HepG2 (cell line): ENCODE results near the gene MRPL38. TPM values are rescaled to one million over a fixed set of nuclear protein-coding genes. Genes with fewer than 3 reads are reported as not detected.
A peak's percentile ranks its signal among the peaks of the same experiment; 100 is the strongest.

Source experiments
- ARHGAP35 ChIP-seq: sonication (generic); formaldehyde crosslinking; IDR thresholded peaks from 2 replicates; pipeline ENCODE4 v1.9.0; 2022; ENCODE audit warnings: mild to moderate bottlenecking, inconsistent platforms, moderate library complexity, missing genetic modification reagents, borderline replicate concordance
- CREB1 ChIP-seq, 2 experiments: fragments of 450-650 bp in 1 of 2; IDR thresholded peaks; 2 replicates each; pipeline ENCODE4 v1.6.1; 2016 to 2017; ENCODE audit warnings: control low read depth in 1 of 2, mild to moderate bottlenecking in 1 of 2, missing compliant biosample characterization in 1 of 2, missing genetic modification characterization in 1 of 2
- FOXK1 ChIP-seq: sonication (generic); formaldehyde crosslinking; IDR thresholded peaks from 2 replicates; pipeline ENCODE4 v1.4.0; 2020; ENCODE audit warnings: low read depth, missing genetic modification reagents, borderline replicate concordance
- HMG20B ChIP-seq: conservative IDR thresholded peaks from 2 replicates; pipeline ENCODE4 v1.6.1; 2016; ENCODE audit warnings: missing genetic modification reagents, missing compliant biosample characterization
- IKZF1 ChIP-seq: fragments of 450-650 bp; IDR thresholded peaks from 2 replicates; pipeline ENCODE4 v1.7.1; 2016
- KLF16 ChIP-seq, 2 experiments: sonication (generic) in 1 of 2; formaldehyde crosslinking in 1 of 2; IDR thresholded peaks; 2 replicates each; pipeline versions ENCODE4 v1.6.1 to v1.8.0; 2016 to 2023; ENCODE audit warnings: missing genetic modification reagents in 2 of 2, missing compliant biosample characterization in 1 of 2
- NRL ChIP-seq: sonication (generic); formaldehyde crosslinking; IDR thresholded peaks from 2 replicates; pipeline ENCODE4 v1.5.0; 2020; ENCODE audit warnings: missing genetic modification reagents, mild to moderate bottlenecking, moderate library complexity, borderline replicate concordance
- PAWR ChIP-seq: sonication (generic); formaldehyde crosslinking; IDR thresholded peaks from 2 replicates; pipeline ENCODE4 v1.4.0; 2020; ENCODE audit warnings: missing genetic modification reagents, mild to moderate bottlenecking, borderline replicate concordance
- SMYD3 ChIP-seq: sonication (generic); formaldehyde crosslinking; IDR thresholded peaks from 2 replicates; pipeline ENCODE4 v1.8.1; 2023; ENCODE audit warnings: mild to moderate bottlenecking, missing genetic modification reagents
- ZFX ChIP-seq: sonication (generic); formaldehyde crosslinking; IDR thresholded peaks from 2 replicates; pipeline ENCODE4 v1.4.0; 2020; ENCODE audit warnings: mild to moderate bottlenecking, low read depth, missing genetic modification reagents, moderate library complexity
- ZMYM3 ChIP-seq: sonication (generic); formaldehyde crosslinking; IDR thresholded peaks from 2 replicates; pipeline ENCODE4 v1.5.1; 2020; ENCODE audit warnings: mild to moderate bottlenecking, missing genetic modification reagents
- ZNF264 ChIP-seq: sonication (generic); formaldehyde crosslinking; IDR thresholded peaks from 2 replicates; pipeline ENCODE4 v1.4.0; 2020; ENCODE audit warnings: missing genetic modification reagents
- ZNF607 ChIP-seq: sonication (generic); formaldehyde crosslinking; IDR thresholded peaks from 2 replicates; pipeline ENCODE4 v1.5.1; 2020; ENCODE audit warnings: missing genetic modification reagents, mild to moderate bottlenecking, borderline replicate concordance
- ZNF644 ChIP-seq: IDR thresholded peaks from 2 replicates; pipeline ENCODE4 v1.6.1; 2016; ENCODE audit warnings: low read depth
- ZSCAN9 ChIP-seq: IDR thresholded peaks from 2 replicates; pipeline ENCODE4 v1.6.1; 2016; ENCODE audit warnings: borderline replicate concordance
- polyA plus RNA-seq, 8 experiments: library from polyadenylated mRNA; depleted of rRNA in 3 of 8; stranded (reverse) in 7 of 8; unstranded in 1 of 8; fragments of >200 nt; fragmentation: Illumina TruSeq in 4 of 8; extraction: Trizol in 4 of 8; gene quantifications; 2 replicates each; pipeline versions ENCODE4 v1.2.1 to v1.2.3, GENCODE V29; 2011 to 2016; ENCODE audit warnings: low read depth in 4 of 8, missing spikeins in 1 of 8, mixed read lengths in 1 of 8; ENCODE audit not compliant: insufficient read depth in 1 of 8
- total RNA-seq, 5 experiments: library from RNA; depleted of rRNA; stranded (reverse); fragments of >200 nt; fragmentation: Illumina TruSeq; extraction: Trizol; gene quantifications; 2 replicates each; pipeline ENCODE4 v1.2.3, GENCODE V29; 2016; ENCODE audit warnings: low read depth in 1 of 5
- TF ChIP-seq, protein P1 (sequence below): sonication (generic); formaldehyde crosslinking; IDR thresholded peaks from 2 replicates; pipeline ENCODE4 v1.8.0; 2022; ENCODE audit warnings: missing genetic modification reagents, low read depth, mild to moderate bottlenecking, borderline replicate concordance
- TF ChIP-seq, protein P2 (sequence below): sonication (generic); formaldehyde crosslinking; IDR thresholded peaks from 2 replicates; pipeline ENCODE4 v1.5.0; 2020; ENCODE audit warnings: mild to moderate bottlenecking, low read depth, missing genetic modification reagents, borderline replicate concordance
- TF ChIP-seq, protein P3 (sequence below): sonication (generic); formaldehyde crosslinking; conservative IDR thresholded peaks from 2 replicates; pipeline ENCODE4 v1.4.0; 2020; ENCODE audit warnings: missing genetic modification reagents
- TF ChIP-seq, protein P4 (sequence below): sonication (generic); formaldehyde crosslinking; conservative IDR thresholded peaks from 2 replicates; pipeline ENCODE4 v1.8.0; 2022; ENCODE audit warnings: missing genetic modification reagents
- TF ChIP-seq, protein P5 (sequence below): sonication (generic); formaldehyde crosslinking; IDR thresholded peaks from 2 replicates; pipeline ENCODE4 v1.4.0; 2020; ENCODE audit warnings: mild to moderate bottlenecking, missing genetic modification reagents, borderline replicate concordance

The MRPL38 gene
- total and polyA plus RNA-seq, 2 of the 13 experiments (the other 11 are each of a cell fraction or from before 2014, with no cell fraction given): 83.7 to 125 TPM

DNA sequence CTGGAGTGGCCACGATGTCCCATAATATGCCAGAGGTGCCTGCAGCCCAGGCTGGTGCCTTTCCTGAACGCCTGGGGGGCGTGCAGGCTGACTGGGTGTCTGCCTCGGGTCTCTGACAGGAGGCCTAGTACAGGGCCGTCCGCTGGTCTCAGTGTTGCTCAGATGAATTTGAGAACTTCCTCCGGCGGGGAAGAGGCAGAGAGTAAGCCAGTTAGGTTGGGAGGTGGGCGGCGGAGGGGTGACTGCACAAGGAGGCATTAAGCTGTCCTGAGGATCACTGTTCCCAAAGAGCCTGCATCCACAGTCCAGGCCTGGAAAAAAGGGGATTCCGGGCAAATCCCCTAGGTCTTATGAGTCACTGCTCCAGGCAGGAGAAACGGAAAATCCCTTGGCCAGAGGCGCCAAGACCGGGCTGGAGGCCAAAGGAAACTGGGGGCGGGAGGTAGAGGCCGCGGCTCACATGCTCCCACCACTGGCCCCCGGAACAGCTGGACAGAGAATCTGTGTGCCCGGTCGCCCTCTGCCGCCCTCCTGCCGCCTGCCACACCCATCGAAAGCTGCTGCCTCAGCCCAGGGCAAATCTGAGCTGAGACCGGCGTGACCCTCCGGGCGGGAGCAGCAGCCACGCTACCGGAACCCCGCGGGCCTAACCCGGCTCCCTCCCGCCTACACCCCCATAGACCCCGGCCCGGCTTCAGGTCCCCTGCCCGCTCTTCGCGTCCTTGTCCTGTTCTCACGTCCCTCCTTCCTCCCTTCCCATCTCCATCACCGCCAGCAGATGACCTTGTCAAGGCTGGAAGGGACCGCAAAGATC is 27.5 kb downstream of the MRPL38 start (continued):
- no peak for TF ChIP-seq ZNF264 (CRISPR knock-in tag)
- no peak for TF ChIP-seq SMYD3
- TF ChIP-seq, protein P1, sequence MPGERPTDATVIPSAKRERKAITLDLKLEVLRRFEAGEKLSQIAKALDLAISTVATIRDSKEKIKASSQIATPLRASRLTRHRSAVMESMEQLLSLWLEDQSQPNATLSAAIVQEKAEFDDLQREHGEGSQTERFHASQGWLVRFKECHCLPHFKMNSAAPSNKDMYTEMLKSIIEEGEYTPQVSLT (CRISPR knock-in tag): no peak; the same call in 1 of the 2 replicates
- peak; percentile 13; the same call in 1 of the 2 replicates for TF ChIP-seq FOXK1 (CRISPR knock-in tag)
- TF ChIP-seq ZSCAN9 (CRISPR knock-in tag): no peak
- TF ChIP-seq CREB1 (IDR thresholded peaks at IDR 0.05): no peak
- no peak for TF ChIP-seq CREB1 (CRISPR knock-in tag; IDR thresholded peaks at IDR 0.05)
- TF ChIP-seq, protein P2, sequence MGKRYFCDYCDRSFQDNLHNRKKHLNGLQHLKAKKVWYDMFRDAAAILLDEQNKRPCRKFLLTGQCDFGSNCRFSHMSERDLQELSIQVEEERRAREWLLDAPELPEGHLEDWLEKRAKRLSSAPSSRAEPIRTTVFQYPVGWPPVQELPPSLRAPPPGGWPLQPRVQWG (CRISPR knock-in tag): peak; percentile 86; the same call in 1 of the 2 replicates
- TF ChIP-seq ARHGAP35 (CRISPR knock-in tag): no peak
- TF ChIP-seq ZMYM3 (CRISPR knock-in tag): no peak
- no peak for TF ChIP-seq ZNF644 (CRISPR knock-in tag)
- TF ChIP-seq, protein P3, sequence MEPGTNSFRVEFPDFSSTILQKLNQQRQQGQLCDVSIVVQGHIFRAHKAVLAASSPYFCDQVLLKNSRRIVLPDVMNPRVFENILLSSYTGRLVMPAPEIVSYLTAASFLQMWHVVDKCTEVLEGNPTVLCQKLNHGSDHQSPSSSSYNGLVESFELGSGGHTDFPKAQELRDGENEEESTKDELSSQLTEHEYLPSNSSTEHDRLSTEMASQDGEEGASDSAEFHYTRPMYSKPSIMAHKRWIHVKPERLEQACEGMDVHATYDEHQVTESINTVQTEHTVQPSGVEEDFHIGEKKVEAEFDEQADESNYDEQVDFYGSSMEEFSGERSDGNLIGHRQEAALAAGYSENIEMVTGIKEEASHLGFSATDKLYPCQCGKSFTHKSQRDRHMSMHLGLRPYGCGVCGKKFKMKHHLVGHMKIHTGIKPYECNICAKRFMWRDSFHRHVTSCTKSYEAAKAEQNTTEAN (CRISPR knock-in tag): no peak
- no peak; the same call in none of the 2 replicates for TF ChIP-seq ZNF607
- no peak for TF ChIP-seq HMG20B (CRISPR knock-in tag)
- peak; percentile 85 for TF ChIP-seq NRL (CRISPR knock-in tag)
- peak; percentile 72 for TF ChIP-seq ZFX (CRISPR knock-in tag)
- TF ChIP-seq KLF16 (CRISPR knock-in tag; IDR thresholded peaks at IDR 0.05): peak in 1 of 2 experiments; percentile 63; a peak in 2 of 4 replicates
- no peak for TF ChIP-seq PAWR
- no peak for TF ChIP-seq IKZF1
- TF ChIP-seq, protein P4, sequence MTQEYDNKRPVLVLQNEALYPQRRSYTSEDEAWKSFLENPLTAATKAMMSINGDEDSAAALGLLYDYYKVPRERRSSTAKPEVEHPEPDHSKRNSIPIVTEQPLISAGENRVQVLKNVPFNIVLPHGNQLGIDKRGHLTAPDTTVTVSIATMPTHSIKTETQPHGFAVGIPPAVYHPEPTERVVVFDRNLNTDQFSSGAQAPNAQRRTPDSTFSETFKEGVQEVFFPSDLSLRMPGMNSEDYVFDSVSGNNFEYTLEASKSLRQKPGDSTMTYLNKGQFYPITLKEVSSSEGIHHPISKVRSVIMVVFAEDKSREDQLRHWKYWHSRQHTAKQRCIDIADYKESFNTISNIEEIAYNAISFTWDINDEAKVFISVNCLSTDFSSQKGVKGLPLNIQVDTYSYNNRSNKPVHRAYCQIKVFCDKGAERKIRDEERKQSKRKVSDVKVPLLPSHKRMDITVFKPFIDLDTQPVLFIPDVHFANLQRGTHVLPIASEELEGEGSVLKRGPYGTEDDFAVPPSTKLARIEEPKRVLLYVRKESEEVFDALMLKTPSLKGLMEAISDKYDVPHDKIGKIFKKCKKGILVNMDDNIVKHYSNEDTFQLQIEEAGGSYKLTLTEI (CRISPR knock-in tag): no peak
- TF ChIP-seq, protein P5, sequence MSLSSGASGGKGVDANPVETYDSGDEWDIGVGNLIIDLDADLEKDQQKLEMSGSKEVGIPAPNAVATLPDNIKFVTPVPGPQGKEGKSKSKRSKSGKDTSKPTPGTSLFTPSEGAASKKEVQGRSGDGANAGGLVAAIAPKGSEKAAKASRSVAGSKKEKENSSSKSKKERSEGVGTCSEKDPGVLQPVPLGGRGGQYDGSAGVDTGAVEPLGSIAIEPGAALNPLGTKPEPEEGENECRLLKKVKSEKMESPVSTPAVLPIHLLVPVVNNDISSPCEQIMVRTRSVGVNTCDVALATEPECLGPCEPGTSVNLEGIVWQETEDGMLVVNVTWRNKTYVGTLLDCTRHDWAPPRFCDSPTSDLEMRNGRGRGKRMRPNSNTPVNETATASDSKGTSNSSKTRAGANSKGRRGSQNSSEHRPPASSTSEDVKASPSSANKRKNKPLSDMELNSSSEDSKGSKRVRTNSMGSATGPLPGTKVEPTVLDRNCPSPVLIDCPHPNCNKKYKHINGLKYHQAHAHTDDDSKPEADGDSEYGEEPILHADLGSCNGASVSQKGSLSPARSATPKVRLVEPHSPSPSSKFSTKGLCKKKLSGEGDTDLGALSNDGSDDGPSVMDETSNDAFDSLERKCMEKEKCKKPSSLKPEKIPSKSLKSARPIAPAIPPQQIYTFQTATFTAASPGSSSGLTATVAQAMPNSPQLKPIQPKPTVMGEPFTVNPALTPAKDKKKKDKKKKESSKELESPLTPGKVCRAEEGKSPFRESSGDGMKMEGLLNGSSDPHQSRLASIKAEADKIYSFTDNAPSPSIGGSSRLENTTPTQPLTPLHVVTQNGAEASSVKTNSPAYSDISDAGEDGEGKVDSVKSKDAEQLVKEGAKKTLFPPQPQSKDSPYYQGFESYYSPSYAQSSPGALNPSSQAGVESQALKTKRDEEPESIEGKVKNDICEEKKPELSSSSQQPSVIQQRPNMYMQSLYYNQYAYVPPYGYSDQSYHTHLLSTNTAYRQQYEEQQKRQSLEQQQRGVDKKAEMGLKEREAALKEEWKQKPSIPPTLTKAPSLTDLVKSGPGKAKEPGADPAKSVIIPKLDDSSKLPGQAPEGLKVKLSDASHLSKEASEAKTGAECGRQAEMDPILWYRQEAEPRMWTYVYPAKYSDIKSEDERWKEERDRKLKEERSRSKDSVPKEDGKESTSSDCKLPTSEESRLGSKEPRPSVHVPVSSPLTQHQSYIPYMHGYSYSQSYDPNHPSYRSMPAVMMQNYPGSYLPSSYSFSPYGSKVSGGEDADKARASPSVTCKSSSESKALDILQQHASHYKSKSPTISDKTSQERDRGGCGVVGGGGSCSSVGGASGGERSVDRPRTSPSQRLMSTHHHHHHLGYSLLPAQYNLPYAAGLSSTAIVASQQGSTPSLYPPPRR (CRISPR knock-in tag): no peak
